Colonic mucosa (tissue), 4 donors: ENCODE results near the gene MORN1. TPM values are rescaled to one million over a fixed set of nuclear protein-coding genes. Genes with fewer than 3 reads are reported as not detected.

Experiments used
- DNase-seq: peaks from one replicate; pipeline ENCODE4 v3.0.0-alpha.2; 2020
- H3K27ac ChIP-seq: fragments of 200-600 bp; one replicate; pipeline ENCODE4 v1.8.0; 2021
- H3K27me3 ChIP-seq: fragments of 200-600 bp; one replicate; pipeline ENCODE4 v1.8.0; 2021
- H3K36me3 ChIP-seq: fragments of 200-600 bp; one replicate; pipeline ENCODE4 v1.8.0; 2021
- H3K4me1 ChIP-seq: fragments of 200-600 bp; one replicate; pipeline ENCODE4 v1.8.0; 2021; ENCODE audit warnings: mild to moderate bottlenecking
- H3K4me3 ChIP-seq: fragments of 200-600 bp; one replicate; pipeline ENCODE4 v1.8.0; 2021
- H3K9ac ChIP-seq, 2 donors: one replicate each; pipeline ENCODE4 v1.7.0; 2013; ENCODE audit warnings: control low read depth in 2 of 2, low read depth in 2 of 2, low read length in 2 of 2
- H3K9me3 ChIP-seq: fragments of 200-600 bp; one replicate; pipeline ENCODE4 v1.8.0; 2021
- intact Hi-C: fragments of 100-400 bp; cut with DNase I; formaldehyde crosslinking; loops from one replicate; pipeline ENCODE4 v1.14.1; 2022
- total RNA-seq, 2 donors: library from RNA; stranded (reverse); fragmentation: NEBNext Ultra II Directional in 1 of 2; extraction: Animal tissue kit (Norgen Biotek cat#: 25700) in 1 of 2; gene quantifications; one replicate each; pipeline ENCODE4 v1.2.1, GENCODE V29; 2021
- TF ChIP-seq, protein P1 (sequence below): fragments of 200-600 bp; IDR thresholded peaks from one replicate; pipeline ENCODE4 v1.8.0; 2022; ENCODE audit warnings: antibody characterized with exemption, mild to moderate bottlenecking
- donor health status: healthy.
- donor health status: DM: no; HTN: no; CAD: no.
- donor health status: DM: no; HTN: no; CAD: no.

The MORN1 gene
- total RNA-seq, 2 donors from 2014 or later: 11.3 to 18.9 TPM

DNA sequence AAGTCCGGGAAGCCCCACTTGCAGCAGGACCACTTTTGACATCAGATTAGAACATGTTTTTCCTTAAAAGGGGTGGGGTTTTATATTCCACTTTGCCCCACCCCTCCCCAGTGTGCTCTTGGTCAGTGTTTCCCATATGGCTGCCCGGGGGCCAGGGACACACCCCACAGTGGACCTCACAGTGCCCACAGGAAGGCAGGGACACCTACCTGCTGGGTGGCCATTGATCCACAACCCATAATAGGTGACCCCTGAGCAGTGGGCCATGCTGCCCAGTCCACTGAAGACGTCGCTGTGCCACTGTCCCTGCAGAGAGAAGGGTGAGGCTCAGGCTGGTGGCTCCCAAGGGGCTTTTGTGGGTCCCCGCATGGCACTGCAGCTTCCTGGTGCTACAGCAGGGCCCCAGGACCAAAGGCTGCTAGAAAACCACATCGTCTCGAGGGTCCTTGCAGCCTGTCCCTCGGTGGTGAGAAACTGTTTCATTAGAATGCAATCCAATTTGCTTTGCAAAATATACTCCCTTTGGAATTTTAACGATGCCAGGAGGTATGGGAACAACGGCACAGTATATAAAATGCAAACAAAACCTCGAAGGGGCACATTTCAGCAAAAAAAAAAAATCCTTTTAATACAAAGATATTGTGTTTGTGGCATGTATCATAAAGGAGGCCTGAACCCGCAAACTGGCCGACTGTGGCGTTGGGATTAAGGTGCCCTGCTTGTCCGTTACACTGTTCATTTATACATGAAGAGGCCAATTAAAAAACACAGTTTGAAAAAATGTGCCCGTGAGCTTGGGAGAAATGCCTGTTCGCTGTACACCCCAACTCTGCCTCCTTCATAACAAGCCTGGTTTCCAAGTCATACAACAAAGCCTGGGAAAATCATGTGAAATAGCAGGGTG lies 16.9 kb downstream of the MORN1 start:
- Histone ChIP-seq H3K9ac (no peak overlapping the region), H3K4me3 (no peak overlapping the region), H3K9me3 (no peaks in the 10 kb centered on the region), H3K36me3 (no peaks in the 10 kb centered on the region), H3K4me1 (no peaks in the 10 kb centered on the region), H3K27me3 (no peaks in the 10 kb centered on the region), H3K27ac (no peak overlapping the region)
- TF ChIP-seq, protein P1, sequence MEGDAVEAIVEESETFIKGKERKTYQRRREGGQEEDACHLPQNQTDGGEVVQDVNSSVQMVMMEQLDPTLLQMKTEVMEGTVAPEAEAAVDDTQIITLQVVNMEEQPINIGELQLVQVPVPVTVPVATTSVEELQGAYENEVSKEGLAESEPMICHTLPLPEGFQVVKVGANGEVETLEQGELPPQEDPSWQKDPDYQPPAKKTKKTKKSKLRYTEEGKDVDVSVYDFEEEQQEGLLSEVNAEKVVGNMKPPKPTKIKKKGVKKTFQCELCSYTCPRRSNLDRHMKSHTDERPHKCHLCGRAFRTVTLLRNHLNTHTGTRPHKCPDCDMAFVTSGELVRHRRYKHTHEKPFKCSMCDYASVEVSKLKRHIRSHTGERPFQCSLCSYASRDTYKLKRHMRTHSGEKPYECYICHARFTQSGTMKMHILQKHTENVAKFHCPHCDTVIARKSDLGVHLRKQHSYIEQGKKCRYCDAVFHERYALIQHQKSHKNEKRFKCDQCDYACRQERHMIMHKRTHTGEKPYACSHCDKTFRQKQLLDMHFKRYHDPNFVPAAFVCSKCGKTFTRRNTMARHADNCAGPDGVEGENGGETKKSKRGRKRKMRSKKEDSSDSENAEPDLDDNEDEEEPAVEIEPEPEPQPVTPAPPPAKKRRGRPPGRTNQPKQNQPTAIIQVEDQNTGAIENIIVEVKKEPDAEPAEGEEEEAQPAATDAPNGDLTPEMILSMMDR: no peak
- intact Hi-C loops: no loop called here
- no peak for DNase-seq

DNA sequence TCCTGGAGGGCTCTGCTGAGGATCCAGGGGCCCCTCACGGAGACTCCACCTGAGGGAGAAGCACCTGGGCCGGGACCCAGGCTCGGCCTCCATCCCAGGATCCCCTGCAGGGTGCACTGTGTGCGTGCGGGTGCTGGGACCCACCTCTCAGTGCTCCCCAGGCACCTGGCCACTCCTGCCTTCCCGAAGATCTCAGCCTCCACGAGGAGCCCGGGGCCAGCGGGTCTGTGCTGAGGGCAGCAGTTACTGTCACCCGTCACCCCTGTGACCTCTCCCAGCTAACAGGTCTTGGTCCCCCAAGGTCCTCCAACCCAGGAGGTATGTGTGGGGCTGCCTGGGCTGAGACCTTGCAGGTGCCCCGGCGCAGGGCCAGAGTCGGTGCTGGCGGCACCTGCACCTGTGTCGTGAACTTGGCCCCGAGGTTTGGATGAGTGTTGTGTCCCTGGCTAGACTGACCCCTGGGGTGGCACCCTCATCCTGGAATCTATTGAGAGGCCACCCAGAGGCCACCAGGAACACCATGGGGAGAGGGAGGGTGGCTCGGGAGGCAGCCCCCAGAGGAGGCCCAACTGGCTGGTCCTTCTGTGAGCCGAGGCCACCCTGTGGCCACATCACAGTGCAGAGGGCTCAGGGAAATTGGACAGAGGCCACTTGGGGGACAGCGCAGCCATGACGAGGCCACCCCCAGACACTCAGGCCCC lies 17.7 kb downstream of the MORN1 start:
- no peaks in the 10 kb centered on the region for H3K4me1 ChIP-seq
- H3K4me3 ChIP-seq: no peak overlapping the region
- intact Hi-C loops: no loop called here
- H3K36me3 ChIP-seq: no peaks in the 10 kb centered on the region
- no peaks in the 10 kb centered on the region for H3K27me3 ChIP-seq
- TF ChIP-seq, protein P1: no peak
- H3K27ac ChIP-seq: no peak overlapping the region
- H3K9me3 ChIP-seq: no peaks in the 10 kb centered on the region
- no peak for DNase-seq
- H3K9ac ChIP-seq: no peak overlapping the region

DNA sequence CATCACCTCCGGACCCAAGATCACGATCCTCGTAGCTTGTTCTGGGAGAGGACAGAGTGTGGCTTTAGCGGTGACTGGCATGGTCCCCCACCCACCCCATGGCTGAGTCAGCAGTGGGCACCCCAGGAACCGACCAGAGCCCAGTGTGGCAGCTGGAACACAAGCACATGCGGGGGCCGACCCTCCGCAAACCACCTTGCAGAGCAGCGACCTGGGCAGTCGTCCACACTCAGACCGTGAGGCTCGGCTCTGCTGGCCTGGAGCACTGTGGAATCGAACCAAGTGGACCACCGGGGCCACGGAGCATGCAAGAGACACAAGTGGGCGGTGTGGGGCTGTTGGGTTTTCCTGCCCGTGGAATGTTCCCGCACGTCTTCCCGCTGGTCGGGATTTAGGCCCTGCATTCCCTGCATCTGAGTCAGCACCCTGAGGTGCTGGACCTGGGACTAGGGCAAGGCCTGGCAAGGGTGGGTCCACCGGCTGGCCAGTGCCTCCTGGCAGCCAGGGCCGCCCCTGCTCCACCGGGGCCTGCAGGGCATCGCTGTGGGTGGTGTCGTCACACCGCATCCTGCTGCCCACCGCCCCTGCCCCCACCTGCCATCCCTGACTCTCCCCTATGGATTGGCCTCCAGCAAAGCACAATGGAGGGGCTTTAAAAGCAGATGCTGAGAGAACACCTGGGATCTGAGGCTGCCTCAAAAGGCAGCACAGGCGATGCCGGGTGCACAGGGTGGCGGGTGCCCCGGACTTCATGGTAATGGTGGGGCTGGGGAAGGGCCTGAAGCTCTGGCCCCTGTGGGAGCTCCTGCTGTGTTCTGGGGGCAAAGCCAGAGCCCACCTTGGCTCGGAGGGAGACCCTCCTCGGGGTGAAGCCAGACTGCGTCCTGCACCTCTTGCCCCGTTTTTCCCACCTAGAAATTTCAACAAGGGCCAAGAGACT lies 18.5 kb downstream of the MORN1 start:
- intact Hi-C loops: no loop called here
- no peaks in the 10 kb centered on the region for H3K9me3 ChIP-seq
- TF ChIP-seq, protein P1: no peak
- H3K4me1 ChIP-seq: no peaks in the 10 kb centered on the region
- no peak for DNase-seq
- H3K4me3 ChIP-seq: no peak overlapping the region
- H3K36me3 ChIP-seq: no peaks in the 10 kb centered on the region
- H3K27ac ChIP-seq: no peak overlapping the region
- no peaks in the 10 kb centered on the region for H3K27me3 ChIP-seq
- H3K9ac ChIP-seq: no peak overlapping the region

DNA sequence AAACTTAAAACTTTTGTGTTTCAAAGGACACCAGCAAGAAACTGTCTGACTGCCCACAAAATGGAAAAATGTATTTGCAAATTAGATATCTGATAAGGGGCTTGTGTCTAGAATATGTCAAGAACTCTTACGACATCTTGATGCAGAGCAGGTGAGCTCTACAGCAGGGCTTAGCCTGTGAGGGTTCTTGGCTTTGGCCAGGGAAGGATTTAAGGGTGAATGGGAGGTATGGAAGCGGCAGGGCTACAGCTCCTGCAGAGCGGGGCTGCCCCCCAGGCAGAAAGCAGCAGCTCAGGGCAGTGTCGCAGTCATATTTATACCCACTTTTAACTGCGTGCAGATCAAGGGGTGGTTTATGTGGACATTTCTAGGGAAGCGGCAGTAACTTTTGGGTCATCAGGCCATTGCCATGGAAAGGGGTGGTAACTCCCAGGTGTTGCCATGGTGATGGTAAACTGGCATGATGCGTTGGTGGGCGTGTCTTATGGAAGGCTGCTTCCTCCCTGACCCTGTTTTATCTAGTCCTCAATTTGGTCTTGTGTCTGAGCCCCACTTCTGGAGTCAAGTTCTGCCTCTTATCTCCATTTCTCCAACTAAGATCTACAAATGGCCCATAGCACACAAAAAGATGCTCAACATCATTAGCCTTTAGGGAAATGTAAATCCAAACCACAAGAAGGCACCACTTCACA lies 23.2 kb downstream of the MORN1 start:
- intact Hi-C loops: no loop called here

More for the DNA sequence above, 23.2 kb downstream of the MORN1 start:
- Histone ChIP-seq H3K9ac (no peak overlapping the region), H3K4me1 (no peaks in the 10 kb centered on the region), H3K27ac (no peak overlapping the region), H3K4me3 (no peak overlapping the region), H3K27me3 (no peaks in the 10 kb centered on the region), H3K36me3 (no peaks in the 10 kb centered on the region), H3K9me3 (no peaks in the 10 kb centered on the region)
- no peak for DNase-seq
- TF ChIP-seq, protein P1: no peak
